Epidermal melanocyte (primary cell): ENCODE measurements around the gene FBXW12.
"Not testable (repeated sequence)": the region's sequence is repeated elsewhere in the genome, so short reads cannot be mapped to it uniquely, and the experiment has no call there.

Source experiments
- DNase-seq: peaks from one replicate; pipeline ENCODE4 v3.0.0; 2011; ENCODE audit warnings: low spot score; ENCODE audit not compliant: insufficient read length

FBXW12 gene

GRCh38 chr3:48371651-48372376 lies at the start of gene FBXW12:
Gene FBXW12, plus strand, starts transcription at chr3:48372219. Its CDS starts 549 bp downstream, at chr3:48372768.
- no peak for DNase-seq

DNA sequence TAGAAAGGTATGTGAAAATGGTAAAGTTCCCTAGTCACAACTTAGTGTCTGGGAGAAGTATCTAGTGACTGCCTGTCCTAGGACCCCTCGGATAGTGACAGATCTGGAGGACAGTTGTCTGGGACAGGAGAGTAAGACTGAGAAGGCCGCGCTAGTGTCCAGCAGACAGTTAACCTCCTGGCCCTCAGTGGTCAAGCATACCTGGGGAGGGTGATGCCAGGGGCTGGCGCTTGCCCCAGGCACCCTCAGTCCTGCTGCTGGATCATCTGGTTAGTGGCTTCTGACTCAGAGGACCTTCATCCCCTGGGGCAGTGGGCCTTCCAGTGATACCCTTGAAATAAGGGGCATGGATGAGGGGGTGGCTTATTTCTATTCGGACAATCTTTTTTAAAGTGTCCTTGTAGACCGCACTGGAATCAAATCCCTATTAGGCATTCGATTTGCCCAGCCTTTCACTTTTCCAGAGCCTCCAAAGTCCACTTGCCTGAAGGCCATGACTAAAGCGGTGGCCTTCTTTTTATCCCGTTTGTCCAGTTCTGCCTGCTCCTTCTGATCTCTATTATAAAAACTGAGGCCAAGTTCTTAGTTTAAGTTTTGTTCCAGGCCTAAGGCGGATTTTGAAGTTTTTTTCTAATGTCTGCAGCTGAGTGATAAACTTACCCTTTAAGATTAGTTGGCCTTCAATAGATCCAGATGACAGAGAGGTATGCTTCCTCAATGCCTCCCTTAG lies 40.1 kb upstream of the FBXW12 start:
- not testable (repeated sequence) for DNase-seq

GRCh38 chr3:48333346-48334245 lies 38.4 kb upstream of the FBXW12 start, which contains the start of gene SPINK8:
Gene SPINK8, minus strand, starts transcription at chr3:48333661. Its CDS starts 5,320 bp downstream, at chr3:48328341.
- DNase-seq, result not testable (repeated sequence)

DNA sequence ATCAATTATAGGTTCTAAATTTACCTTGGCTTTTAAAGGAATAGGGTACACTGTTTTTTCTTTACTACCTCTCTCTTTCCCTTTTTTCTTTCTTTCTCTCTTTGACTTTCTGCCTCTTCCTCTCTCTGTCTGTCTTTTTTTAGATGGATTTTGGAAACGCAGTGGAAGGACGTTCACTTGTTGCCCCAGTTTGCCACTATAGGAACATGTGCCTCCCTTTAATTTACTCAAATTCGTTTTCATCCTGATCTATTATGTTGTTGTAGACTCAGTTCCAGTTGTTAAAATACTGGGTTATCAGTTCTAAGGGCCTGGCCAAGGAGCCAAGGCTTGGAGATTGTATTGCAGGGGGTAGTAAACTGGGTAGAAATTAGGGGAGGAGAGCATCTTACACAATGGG lies 37.4 kb upstream of the FBXW12 start:
- no peak for DNase-seq

DNA sequence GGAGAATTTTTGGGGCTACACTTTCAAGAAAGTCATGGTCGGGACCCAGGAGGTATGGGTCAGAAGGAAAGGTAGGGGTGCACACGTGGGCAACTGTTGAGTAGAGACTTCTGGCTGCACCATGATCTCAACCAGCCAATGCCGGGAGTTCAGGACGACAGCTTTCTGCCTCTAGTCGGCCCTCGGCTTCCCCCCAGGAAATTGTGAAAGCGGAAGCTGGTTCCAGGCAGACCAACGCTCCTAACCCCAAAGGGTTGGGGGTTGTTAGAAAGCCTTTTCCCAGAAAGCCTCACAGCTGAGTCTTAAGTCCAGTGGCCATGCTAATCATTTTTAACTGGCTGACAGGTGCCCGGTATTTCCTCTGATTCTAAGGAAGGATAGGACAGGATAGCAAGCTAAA lies 36.7 kb upstream of the FBXW12 start:
- DNase-seq, result not testable (repeated sequence)

DNA sequence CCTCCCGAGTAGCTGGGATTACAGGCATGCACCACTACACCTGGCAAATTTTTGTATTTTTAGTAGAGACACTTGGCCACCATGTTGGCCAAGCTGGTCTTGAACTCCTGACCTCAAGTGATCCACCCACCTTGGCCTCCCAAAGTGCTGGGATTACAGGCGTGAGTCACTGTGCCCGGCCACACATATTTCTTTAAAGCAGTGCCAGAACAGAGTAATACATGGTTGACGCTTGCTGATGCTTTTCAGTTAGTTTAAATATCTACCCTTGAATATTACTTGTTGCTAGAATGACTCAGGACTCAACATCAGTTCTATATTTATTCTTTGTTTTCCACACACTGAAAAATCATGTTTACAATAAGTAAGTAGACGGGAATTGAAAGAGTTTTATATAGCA lies 34.5 kb upstream of the FBXW12 start:
- DNase-seq, result not testable (repeated sequence)

DNA sequence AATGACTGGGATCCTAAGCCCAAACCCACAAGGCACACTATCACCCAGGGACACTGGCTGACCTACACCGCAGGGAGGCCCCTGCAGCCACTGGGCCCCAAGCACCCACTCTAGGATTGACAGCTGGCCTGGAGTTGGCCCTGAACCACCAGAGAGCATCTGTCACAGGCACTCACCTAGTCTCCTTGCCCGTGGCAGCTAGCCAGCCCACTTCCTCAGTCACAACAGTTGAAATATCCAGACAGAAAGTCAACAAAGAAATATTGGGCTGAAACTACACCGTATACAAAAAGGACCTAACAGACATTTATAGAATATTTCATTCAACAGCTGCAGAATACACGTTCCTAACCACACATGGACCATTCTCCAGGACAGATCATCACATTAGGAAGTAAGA lies 33.4 kb upstream of the FBXW12 start:
- DNase-seq, result no peak

DNA sequence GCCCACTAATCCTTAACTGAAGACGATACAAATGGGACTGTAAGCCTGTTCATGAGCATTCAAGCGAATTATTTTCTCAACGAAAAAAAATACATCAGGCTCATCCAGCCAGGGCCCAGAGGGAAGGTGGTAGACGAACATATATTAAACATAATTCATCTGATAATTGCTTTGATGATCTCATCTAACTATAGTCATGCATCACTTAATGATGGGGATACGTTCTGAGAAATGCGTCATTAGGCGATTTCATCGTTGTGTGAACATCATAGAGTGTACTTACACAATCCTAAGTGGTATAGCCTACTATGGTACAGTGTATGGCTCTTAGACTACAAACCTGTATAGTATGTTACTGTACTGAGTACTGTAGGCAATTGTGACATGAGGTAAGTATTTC lies 28.6 kb upstream of the FBXW12 start:
- DNase-seq, result no peak

DNA sequence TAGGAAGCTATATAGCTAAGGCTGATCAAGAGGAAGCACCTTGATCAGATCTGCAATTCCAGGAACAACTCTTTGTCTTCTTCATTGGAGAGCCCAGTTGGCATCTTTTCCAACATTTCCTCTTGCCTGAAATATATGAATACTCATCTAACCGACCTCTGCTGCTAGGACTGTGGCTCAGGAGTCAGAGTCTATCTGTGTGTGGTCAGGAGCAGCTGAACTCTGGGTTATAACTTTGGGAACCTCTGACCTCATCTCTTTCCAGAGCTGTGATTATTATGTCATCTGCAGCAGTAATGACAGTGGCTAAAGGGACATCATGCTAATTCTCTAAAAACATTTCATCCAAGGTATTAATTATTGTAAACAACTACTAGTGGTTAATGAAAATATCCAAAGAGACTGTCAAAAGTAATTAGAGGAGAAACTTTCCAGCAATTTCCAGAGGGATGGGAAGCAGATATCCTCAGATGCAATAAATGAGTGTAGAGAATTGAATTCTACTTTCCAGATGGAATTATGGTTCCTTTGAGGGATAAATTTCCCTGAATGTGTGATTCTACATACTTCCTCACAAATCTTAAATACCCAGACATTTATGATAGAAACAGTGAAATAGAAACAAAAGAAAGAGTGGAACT lies 27.0 kb upstream of the FBXW12 start:
- no peak for DNase-seq

DNA sequence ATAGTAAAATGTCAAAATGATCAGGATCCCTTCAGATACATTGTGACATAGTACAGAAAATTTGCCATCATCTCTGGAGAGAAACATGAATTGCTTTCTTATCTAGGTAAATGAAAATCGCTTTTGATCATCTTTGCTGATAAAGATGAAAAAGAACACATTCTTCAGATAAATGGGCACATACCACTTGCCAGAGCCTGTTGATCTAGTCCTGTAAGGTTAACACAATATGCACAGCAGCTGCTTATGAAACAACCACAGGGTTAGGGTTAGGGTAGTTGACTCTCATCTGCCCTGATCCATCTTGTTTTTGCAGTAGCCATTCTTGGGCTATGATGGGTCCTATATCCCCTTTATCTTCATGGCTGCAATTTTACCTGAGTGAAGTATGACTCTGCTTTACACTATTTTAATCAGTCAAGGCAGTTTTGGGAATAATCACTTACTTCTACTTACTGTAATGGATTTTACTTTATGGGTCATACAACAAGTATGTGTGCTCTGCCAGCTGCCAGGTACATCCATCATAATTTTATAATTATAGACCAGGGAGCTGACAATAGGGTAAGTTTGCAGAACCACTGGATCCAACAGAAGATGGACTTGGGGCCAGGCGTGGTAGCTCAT lies 26.0 kb upstream of the FBXW12 start:
- DNase-seq, result no peak

- DNase-seq, result no peak
These were observed 24.5 kb upstream of the FBXW12 start for GRCh38 chr3:48347500-48347899.

DNA sequence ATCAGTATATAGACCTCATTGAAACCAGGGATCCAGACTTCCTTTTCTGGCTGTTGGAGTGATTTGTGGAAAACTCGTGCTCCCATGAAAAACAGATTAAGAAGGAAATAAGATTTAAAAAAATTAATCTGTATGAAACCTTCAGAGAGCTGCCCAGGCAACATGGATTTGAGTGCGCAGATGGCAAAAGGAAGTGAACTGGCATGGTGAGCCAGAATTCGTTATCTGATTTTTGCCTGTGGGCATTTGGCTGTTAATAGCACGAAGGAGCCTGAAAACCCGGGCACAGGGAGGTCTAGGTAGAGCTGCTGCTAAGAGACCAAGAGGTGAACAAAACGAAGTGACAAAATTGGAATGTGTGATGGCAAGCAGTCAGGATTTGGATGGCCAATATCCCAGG lies 19.5 kb upstream of the FBXW12 start:
- DNase-seq, result no peak

GRCh38 chr3:48353987-48354386 lies 18.0 kb upstream of the FBXW12 start:
- DNase-seq, result no peak

- no peak for DNase-seq
These were observed 15.6 kb upstream of the FBXW12 start for GRCh38 chr3:48356419-48356818.

DNA sequence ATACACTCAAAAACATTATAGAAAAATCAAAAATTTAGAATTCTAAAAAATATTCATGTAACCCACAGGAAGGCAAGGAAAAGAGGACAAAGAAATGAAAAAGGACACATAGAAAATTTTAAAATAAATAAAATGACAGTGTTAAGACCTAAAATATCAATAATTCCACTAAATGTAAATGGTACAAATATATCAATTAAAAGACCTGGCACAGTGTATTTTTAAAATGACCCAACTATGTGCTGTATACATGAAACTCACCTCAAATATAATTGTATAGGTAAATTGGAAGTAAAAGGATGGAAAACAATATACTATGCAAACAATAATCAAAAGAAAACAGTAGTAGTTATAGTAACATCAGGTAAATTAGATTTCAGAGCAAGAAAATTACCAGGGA lies 10.1 kb upstream of the FBXW12 start:
- no peak for DNase-seq

DNA sequence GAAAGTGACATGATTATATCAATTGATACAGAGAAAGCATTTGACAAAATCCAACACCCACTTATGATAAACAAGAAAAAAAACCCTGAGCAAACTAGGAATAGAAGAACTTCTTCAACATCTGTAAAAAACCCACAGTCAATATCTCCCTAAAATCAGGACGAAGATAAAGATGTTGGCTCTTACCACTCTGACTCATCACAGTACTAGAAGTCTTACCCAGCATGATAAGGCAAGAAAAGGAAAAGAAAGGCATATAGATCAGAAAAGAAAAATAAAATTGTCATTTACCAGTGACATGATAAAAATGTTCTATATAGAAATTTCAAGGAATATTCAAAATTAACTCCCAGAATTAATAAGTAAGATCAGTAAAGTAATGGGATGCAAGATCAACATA lies 7.2 kb upstream of the FBXW12 start:
- no peak for DNase-seq

DNA sequence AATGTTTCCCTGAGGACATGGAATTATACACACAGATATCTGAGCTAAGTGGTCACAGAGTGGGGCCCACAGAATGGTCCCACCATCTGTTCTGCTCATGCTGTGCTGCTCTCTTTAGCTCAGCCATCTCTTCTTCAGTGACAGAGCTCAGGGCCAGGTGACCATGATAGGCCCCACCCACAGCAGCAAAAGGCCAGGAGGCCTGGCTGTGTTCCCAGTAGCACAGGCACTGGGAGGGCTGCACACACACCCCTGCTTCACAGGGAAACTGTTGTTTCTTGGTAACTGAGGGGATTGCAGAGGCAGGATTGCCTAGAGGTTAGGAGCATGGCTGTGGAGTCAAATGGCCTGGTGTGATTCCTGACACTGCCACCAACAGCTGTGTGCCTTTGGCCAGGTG lies 4.8 kb upstream of the FBXW12 start:
- DNase-seq, result no peak

DNA sequence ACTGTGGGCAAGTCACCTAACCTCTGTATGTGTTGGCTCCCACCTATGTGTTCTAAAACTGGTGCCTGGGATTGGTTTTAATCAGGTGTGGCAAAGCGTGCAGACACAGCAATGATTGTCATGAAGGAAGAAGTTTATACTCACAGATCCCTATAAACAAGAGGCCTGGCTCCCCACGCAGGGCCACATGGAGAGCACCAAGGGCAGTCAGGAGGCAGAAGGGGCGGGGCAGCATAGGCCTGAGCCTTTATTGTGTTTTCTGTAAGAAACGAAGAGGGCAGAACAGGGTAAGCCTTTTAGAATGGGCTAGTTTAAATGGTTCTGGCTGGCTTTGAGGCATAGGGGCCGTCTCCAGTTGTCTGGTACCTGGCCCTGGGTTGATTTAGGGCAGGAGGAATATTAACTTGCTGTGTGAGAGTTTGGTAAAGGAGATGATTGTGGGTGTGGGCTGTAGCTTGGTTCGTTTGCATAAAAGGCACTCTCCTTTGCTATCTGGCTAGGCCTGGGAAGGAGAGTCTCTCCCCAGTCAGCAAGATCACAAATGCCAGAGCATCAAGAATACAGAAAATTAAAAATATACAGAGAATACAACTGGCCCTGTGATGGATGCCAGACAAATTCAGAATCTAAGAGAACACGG lies 2.2 kb upstream of the FBXW12 start:
- no peak for DNase-seq

GRCh38 chr3:48370333-48370713 lies 1.7 kb upstream of the FBXW12 start:
- no peak for DNase-seq

- no peak for DNase-seq
These were observed 355 bp downstream of the FBXW12 start for GRCh38 chr3:48372377-48372770.
